NCI-H2196 (cell line): Measurements from ENCODE around the gene PA2G4.
"Not testable (repeated sequence)": the region's sequence is repeated elsewhere in the genome, so short reads cannot be mapped to it uniquely, and the experiment has no call there.

Experiments
- DNase-seq: peaks from one replicate; lab custom pipeline; 2025; ENCODE audit not compliant: unreplicated experiment; lab: John Stamatoyannopoulos, UW

Gene PA2G4

GRCh38 chr12:56104109-56104814 is at the start of gene PA2G4:
PA2G4 (plus strand) TSS chr12:56104559; CDS start chr12:56104738, 179 bp downstream.
- peak; percentile 99 for DNase-seq

DNA sequence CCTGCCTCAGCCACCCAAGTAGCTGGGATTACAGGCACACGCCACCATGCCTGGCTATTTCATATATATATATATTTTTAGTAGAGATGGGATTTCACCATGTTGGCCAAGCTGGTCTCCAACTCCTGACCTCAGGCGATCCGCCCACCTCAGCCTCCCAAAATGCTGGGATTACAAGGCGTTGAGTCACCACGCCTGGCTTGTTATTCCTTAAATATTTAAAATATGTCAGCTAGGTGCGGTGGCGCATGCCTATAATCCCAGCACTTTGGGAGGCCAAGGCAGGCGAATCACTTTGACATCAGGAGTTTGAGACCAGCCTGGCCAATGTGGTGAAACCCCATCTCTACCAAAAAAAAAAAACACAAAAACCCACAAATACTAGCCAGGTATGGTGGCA is 44.4 kb upstream of the PA2G4 start:
- DNase-seq: not testable (repeated sequence)

DNA sequence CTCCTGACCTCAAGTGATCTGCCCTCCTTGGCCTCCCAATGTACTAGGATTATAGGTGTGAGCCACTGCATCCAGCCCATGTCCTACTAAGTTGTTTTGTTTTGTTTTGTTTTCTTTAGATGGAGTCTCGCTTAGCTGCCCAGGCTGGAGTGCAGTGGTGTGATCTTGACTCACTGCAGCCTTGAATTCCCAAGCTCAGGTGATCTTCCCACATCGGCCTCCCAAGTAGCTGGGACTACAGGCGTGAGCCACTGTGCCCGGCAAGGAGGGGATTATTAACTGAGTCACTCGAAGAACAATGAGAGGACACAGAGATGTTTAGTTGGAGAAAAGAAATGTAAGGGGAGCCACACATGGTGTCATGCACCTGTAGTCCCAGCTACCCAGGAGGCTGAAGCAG is 42.4 kb upstream of the PA2G4 start:
- no peak for DNase-seq

GRCh38 chr12:56062996-56063395 is 41.4 kb upstream of the PA2G4 start:
- no peak for DNase-seq

DNA sequence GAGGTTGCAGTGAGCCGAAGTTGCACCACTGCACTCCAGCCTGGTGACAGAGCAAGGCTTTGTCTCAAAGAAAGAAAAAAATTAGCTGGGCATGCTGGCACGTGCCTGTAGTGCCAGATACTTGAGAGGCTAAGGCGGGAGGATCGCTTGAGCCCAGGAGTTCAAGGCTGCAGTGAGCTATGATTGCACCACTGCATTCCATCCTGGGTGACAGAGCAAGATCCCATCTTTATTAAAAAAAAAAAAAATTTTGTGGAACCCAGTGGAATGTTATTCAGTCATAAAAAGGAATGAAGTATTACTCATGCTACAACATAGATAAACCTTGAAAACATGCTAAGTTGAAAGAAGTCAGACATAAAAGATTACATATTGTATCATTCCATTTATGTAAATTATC is 32.7 kb upstream of the PA2G4 start:
- DNase-seq: no peak

GRCh38 chr12:56074396-56074795 is 30.0 kb upstream of the PA2G4 start:
- no peak for DNase-seq

- DNase-seq: not testable (repeated sequence)
These were observed 26.4 kb upstream of the PA2G4 start for GRCh38 chr12:56077966-56078365.

DNA sequence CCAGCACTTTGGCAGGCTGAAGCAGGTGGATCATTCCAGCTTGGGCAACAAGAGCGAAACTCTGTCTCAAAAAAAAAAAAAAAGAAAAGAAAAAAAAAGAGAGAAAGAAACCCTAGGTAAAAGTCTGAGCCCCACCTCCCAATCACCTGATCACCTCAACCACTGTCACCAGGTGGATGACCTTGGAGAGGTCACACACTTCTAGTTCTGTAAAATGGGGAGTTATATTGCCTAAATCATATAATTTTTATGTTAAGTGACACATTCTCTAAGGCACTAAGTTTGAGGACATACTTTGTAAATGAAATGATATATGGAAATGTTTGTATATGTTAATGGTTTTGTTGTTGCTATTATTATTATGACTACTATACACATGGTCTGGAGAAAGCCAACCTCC is 25.9 kb upstream of the PA2G4 start:
- DNase-seq: no peak

DNA sequence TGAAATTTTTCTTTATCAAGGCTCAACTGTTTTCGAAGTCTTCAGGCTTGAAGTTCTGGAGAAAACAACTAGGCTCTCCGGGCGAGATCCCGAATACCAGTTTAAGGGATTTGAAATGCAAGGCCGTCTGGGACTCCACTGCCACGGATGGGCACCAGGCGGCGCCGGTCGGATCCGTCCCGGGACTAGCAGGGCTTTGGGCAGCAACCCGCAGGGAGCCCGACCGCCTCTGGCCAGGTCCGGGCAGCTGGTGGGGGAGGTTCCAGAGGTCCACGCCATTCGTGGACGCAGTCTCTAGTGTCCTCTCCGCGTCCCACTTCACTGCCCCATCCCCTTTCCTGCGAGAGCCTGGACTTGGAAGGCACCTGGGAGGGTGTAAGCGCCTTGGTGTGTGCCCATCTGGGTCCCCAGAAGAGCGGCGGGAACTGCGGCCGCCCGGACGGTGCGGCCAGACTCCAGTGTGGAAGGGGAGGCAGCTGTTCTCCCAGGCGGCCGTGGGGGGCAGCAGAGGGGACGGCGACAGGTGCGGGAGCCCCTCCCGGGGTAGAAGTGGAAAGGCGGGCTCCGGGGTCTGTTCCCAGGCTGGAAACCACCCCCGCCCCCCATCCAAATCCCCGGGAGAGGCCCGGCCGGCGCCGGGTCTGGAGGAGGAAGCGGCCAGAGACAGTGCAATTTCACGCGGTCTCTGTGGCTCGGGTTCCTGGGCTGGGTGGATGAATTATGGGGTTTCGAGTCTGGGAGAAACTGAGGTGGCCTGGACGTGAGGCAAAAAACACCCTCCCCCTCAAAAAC is 25.2 kb upstream of the PA2G4 start:
- DNase-seq: peak; percentile 70

DNA sequence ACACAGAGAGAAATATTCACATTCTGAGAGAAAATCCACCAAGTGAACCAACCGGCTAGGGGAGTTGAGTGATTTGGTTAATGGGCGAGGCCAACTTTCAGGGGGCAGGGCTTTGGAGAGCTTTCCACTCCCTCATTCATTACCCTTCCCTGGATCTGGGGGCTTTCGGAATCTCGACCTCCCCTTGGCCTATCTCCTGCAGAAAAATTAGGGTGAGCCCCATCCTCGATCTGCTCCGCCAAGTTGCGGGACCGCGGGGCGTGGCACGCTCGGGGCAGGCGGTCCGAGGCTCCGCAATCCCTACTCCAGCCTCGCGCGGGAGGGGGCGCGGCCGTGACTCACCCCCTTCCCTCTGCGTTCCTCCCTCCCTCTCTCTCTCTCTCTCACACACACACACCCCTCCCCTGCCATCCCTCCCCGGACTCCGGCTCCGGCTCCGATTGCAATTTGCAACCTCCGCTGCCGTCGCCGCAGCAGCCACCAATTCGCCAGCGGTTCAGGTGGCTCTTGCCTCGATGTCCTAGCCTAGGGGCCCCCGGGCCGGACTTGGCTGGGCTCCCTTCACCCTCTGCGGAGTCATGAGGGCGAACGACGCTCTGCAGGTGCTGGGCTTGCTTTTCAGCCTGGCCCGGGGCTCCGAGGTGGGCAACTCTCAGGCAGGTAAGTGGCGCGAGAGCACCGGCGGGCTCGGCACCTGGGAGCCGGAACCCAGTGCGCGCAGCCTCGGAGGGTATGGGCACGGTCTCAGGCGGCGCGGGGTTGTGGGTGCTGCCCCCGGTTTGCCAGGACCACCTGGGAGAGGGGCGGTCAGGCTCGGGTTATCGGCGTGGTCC is 24.4 kb upstream of the PA2G4 start, which contains the start of gene ERBB3:
TSS of gene ERBB3 (plus strand) at position 443 of the 833 bp plus-strand sequence. CDS start at position 579, 136 bp downstream.
- peak; percentile 67 for DNase-seq

DNA sequence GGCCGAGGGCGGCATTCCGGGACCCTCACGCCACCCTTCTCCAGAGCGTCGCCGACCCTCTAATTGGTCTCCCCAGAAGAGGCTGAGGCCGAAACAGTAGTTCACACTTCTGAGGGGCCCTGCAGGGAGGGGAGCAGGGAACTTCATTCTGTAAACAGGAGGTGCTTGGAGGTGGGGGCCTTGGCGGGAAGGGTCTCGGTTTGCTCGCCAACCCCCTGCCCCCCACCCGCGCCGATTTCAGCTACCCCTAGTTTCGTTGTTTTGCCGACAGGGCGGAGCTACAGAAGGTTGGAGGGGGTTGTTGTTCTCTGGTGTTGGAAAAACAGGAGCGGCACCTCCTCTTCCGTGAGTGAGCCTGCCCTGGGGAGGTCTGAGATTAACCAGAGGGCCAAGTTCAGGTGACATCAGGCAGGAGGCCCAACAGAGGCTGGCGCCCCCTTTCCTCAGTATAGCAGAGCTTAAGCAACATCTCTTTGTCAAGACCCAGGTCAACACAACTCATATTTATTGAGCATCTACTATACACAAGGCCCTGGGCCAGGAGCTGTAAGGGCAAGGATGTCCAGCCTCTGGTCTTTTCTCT is 23.7 kb upstream of the PA2G4 start:
- no peak for DNase-seq

- no peak for DNase-seq
These were observed 22.7 kb upstream of the PA2G4 start for GRCh38 chr12:56081393-56082347.

DNA sequence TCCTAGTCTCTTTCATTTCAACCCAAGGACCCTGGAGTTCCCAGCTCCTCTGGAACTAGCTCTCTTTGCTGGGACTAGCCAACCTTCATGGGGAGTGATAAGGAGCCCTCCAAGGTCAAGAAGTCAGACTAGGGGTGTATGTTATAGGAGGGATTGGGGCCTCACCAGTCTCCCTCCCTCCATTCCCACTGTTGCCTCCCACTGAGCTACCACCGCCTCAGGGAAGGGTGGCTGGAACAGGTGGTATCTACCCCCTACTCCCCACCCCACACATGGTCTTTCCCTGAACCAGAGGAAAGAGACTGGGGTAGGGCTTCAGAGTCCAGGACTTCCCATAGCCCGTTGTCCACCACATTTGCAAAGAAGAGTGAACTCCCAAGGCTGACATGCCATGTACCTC is 22.0 kb upstream of the PA2G4 start:
- DNase-seq: no peak

DNA sequence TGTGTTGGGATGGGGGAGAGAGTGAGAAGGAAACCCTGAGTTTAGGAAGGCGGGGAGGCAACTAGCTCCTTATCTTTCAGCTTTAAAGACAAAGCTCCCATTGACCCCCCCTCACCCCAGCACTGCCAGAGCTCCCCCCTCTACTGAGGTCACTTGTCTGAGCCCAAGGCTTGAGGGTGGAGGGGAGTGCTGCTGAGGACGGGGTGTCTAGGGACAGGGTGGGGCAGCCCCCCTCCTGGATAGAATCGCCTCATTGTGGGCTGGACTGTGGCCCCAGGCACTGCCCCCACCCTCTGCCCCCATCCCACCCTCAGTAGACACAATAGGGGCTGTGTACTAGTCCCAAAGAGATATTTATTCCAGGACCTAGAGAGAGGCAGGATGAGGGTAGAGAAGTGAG is 21.4 kb upstream of the PA2G4 start:
- no peak for DNase-seq

- DNase-seq: no peak
These were observed 19.3 kb upstream of the PA2G4 start for GRCh38 chr12:56084958-56085543.

- DNase-seq: peak; percentile 26
These were observed 18.3 kb upstream of the PA2G4 start for GRCh38 chr12:56086096-56086495.

- DNase-seq: no peak
These were observed 17.8 kb upstream of the PA2G4 start for GRCh38 chr12:56086608-56087007.

DNA sequence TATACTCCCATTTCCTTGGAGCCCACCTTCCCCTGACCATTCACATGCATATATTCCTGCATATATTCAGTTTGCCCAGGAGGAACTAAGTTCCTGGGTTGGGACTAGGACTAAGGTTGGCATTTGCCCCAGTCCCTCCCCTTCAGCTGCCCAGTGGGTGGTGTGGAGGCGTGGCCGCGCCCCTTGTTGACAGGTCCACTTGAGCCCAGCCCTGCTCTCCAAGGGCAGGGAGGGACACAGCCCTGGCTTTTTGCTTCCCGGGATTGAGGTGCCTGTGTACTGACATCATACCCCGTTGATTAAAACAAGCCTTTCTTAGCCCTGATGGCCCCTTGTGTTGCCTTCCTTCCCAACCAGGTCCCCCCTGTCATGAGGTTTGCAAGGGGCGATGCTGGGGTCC is 17.1 kb upstream of the PA2G4 start:
- DNase-seq: peak; percentile 72

GRCh38 chr12:56097738-56098137 is 6.6 kb upstream of the PA2G4 start:
- DNase-seq: no peak

DNA sequence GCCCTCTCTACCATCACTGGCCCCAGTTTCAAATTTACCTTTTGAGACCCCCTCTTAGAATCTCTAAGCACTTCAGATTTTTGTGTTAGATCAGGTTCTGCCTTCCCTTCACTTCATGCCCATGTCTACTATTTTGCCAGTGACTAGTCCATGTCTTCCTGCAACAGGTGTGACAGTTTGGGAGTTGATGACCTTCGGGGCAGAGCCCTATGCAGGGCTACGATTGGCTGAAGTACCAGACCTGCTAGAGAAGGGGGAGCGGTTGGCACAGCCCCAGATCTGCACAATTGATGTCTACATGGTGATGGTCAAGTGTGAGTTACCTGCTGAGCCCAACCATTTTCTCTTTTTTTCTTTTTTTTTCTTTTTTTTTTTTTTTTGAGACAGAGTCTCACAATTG is 5.8 kb upstream of the PA2G4 start:
- no peak for DNase-seq
